ENCODE measurements around the gene WDR7.

WDR7 gene

GRCh38 chr18:56952026-56952425, 300.9 kb downstream of the WDR7 start:
- DNase-seq = no peak

GRCh38 chr18:56953428-56954198, 302.5 kb downstream of the WDR7 start:
- DNase-seq = no peak

- DNase-seq = no peak
Observed at GRCh38 chr18:56955490-56955889, 304.3 kb downstream of the WDR7 start.

GRCh38 chr18:56959120-56959519, 308.0 kb downstream of the WDR7 start:
- DNase-seq = no peak

- DNase-seq = no peak
Observed at GRCh38 chr18:56962322-56962721, 311.2 kb downstream of the WDR7 start.

- DNase-seq = no peak
Observed at GRCh38 chr18:56967035-56967434, 315.9 kb downstream of the WDR7 start.

- DNase-seq = no peak
Observed at GRCh38 chr18:56973487-56973886, 322.3 kb downstream of the WDR7 start.

GRCh38 chr18:56974141-56974540, 323.0 kb downstream of the WDR7 start:
- no peak for DNase-seq

GRCh38 chr18:56975276-56975675, 324.1 kb downstream of the WDR7 start:
- DNase-seq = no peak

GRCh38 chr18:56977309-56977708, 326.1 kb downstream of the WDR7 start:
- no peak for DNase-seq

- no peak for DNase-seq
Observed at GRCh38 chr18:56977771-56978170, 326.6 kb downstream of the WDR7 start.

- DNase-seq = no peak
Observed at GRCh38 chr18:56980151-56980550, 329.0 kb downstream of the WDR7 start.

- no peak for DNase-seq
Observed at GRCh38 chr18:56982766-56983165, 331.6 kb downstream of the WDR7 start.

GRCh38 chr18:56983275-56983992, 332.3 kb downstream of the WDR7 start:
- no peak for DNase-seq

- no peak for DNase-seq
Observed at GRCh38 chr18:56984731-56985130, 333.6 kb downstream of the WDR7 start.

- no peak for DNase-seq
Observed at GRCh38 chr18:56986829-56987228, 335.7 kb downstream of the WDR7 start.

- no peak for DNase-seq
Observed at GRCh38 chr18:56987236-56987635, 336.1 kb downstream of the WDR7 start.

GRCh38 chr18:56988022-56988421, 336.9 kb downstream of the WDR7 start:
- DNase-seq = no peak

GRCh38 chr18:56990678-56991077, 339.5 kb downstream of the WDR7 start:
- no peak for DNase-seq

GRCh38 chr18:56992777-56993176, 341.6 kb downstream of the WDR7 start:
- no peak for DNase-seq

- no peak for DNase-seq
Observed at GRCh38 chr18:56995579-56996188, 344.5 kb downstream of the WDR7 start.

- DNase-seq = no peak
Observed at GRCh38 chr18:56997200-56997599, 346.0 kb downstream of the WDR7 start.

GRCh38 chr18:56999823-57000222, 348.7 kb downstream of the WDR7 start:
- DNase-seq = no peak

- DNase-seq = no peak
Observed at GRCh38 chr18:57002627-57003026, 351.5 kb downstream of the WDR7 start.

Measured in 8988T (cell line).